HG02759 (cell line): Measurements from ENCODE around the gene CHCHD1.
A peak's percentile ranks its signal among the peaks of the same experiment; 100 is the strongest.
"Not testable (repeated sequence)": the region's sequence is repeated elsewhere in the genome, so short reads cannot be mapped to it uniquely, and the experiment has no call there.

ENCODE experiments used
- ATAC-seq: cut with Tn5 transposase; IDR thresholded peaks from one replicate; pipeline ENCODE4 v1.9.1; 2021; ENCODE audit warnings: mild to moderate bottlenecking, moderate library complexity; ENCODE audit not compliant: unreplicated experiment

Gene CHCHD1

GRCh38 chr10:73781879-73782748 is at the start of gene CHCHD1:
Gene CHCHD1 (plus strand): TSS chr10:73782048. CDS start chr10:73782076, 28 bp downstream.
- peak; percentile 62 for ATAC-seq

- ATAC-seq, result no peak
Observed at GRCh38 chr10:73732426-73732825, 49.4 kb upstream of the CHCHD1 start.

GRCh38 chr10:73732931-73733623 is 48.8 kb upstream of the CHCHD1 start:
- no peak for ATAC-seq

- ATAC-seq, result no peak
Observed at GRCh38 chr10:73734028-73734720, 47.7 kb upstream of the CHCHD1 start.

GRCh38 chr10:73734796-73735305 is 47.0 kb upstream of the CHCHD1 start:
- no peak for ATAC-seq

- ATAC-seq, result not testable (repeated sequence)
Observed at GRCh38 chr10:73740501-73741254, 41.2 kb upstream of the CHCHD1 start.

- no peak for ATAC-seq
Observed at GRCh38 chr10:73742454-73742734, 39.5 kb upstream of the CHCHD1 start.

- ATAC-seq, result no peak
Observed at GRCh38 chr10:73743327-73743904, 38.4 kb upstream of the CHCHD1 start.

GRCh38 chr10:73743905-73744663 is 37.8 kb upstream of the CHCHD1 start, which contains the start of gene SEC24C:
Gene SEC24C (plus strand): TSS chr10:73744372. CDS start chr10:73746833, 2,461 bp downstream.
- ATAC-seq, result peak; percentile 92

GRCh38 chr10:73744664-73744975 is 37.2 kb upstream of the CHCHD1 start:
- peak; percentile 33 for ATAC-seq

- no peak for ATAC-seq
Observed at GRCh38 chr10:73746721-73747120, 35.1 kb upstream of the CHCHD1 start.

- ATAC-seq, result no peak
Observed at GRCh38 chr10:73750819-73751218, 31.0 kb upstream of the CHCHD1 start.

- ATAC-seq, result no peak
Observed at GRCh38 chr10:73756183-73756582, 25.7 kb upstream of the CHCHD1 start.

- no peak for ATAC-seq
Observed at GRCh38 chr10:73758704-73759511, 22.9 kb upstream of the CHCHD1 start.

- ATAC-seq, result no peak
Observed at GRCh38 chr10:73759512-73760115, 22.2 kb upstream of the CHCHD1 start.

- ATAC-seq, result no peak
Observed at GRCh38 chr10:73761781-73762180, 20.1 kb upstream of the CHCHD1 start.

- ATAC-seq, result no peak
Observed at GRCh38 chr10:73762915-73763314, 18.9 kb upstream of the CHCHD1 start.

GRCh38 chr10:73763343-73763742 is 18.5 kb upstream of the CHCHD1 start:
- no peak for ATAC-seq
